Right ventricle myocardium inferior (tissue), 1 donor: ENCODE data around the gene DACH1. TPM values are rescaled to one million over a fixed set of nuclear protein-coding genes. Genes with fewer than 3 reads are reported as not detected.
"Not testable (repeated sequence)": the region's sequence is repeated elsewhere in the genome, so short reads cannot be mapped to it uniquely, and the experiment has no call there.

Experiments
- ATAC-seq: fragments of 200-7000 bp; cut with Tn5 transposase; one replicate; pipeline ENCODE4 v1.9.1; 2020; ENCODE audit warnings: mild to moderate bottlenecking, moderate library complexity
- DNase-seq: peaks from one replicate; pipeline ENCODE4 v3.0.0; 2021; ENCODE audit errors: missing footprints
- intact Hi-C: fragments of 100-400 bp; cut with DNase I; formaldehyde crosslinking; loops from one replicate; pipeline ENCODE4 v1.11.0; 2022
- total RNA-seq: library from RNA; stranded (reverse); fragmentation: NEBNext Ultra II Directional; extraction: Animal tissue kit (Norgen Biotek cat#: 25700); gene quantifications from one replicate; pipeline ENCODE4 v1.2.1, GENCODE V29; 2021
- donor health status: DM: no; HTN: yes; CAD: no; lungs with severe emphysema.

DACH1 gene
- total RNA-seq, 1 donor from 2014 or later: 4.7 TPM

- ATAC-seq: no peak
- DNase-seq: no peak
- intact Hi-C loops: no loop called here
Observed at GRCh38 chr13:71851498-71852409, 15.2 kb downstream of the DACH1 start.

GRCh38 chr13:71842003-71842402 lies 25.0 kb downstream of the DACH1 start:
- DNase-seq (no peak), ATAC-seq (no peak)
- intact Hi-C loops: no loop called here

- intact Hi-C loops: no loop called here
- ATAC-seq: no peak
- no peak for DNase-seq
Observed at GRCh38 chr13:71838842-71839241, 28.2 kb downstream of the DACH1 start.

- DNase-seq, intact Hi-C loops, ATAC-seq: not testable (repeated sequence)
Observed at GRCh38 chr13:71837582-71837981, 29.4 kb downstream of the DACH1 start.

- intact Hi-C loops: no loop called here
- ATAC-seq (no peak), DNase-seq (no peak)
Observed at GRCh38 chr13:71831716-71832115, 35.3 kb downstream of the DACH1 start.

- DNase-seq (no peak), ATAC-seq (no peak)
- intact Hi-C loops: no loop called here
Observed at GRCh38 chr13:71830736-71831135, 36.3 kb downstream of the DACH1 start.

- intact Hi-C loops: no loop called here
- DNase-seq (no peak), ATAC-seq (no peak)
Observed at GRCh38 chr13:71830323-71830722, 36.7 kb downstream of the DACH1 start.

- no peak for ATAC-seq
- intact Hi-C loops: no loop called here
- no peak for DNase-seq
Observed at GRCh38 chr13:71829547-71829946, 37.5 kb downstream of the DACH1 start.

GRCh38 chr13:71828564-71828963 lies 38.4 kb downstream of the DACH1 start:
- intact Hi-C loops: no loop called here
- DNase-seq: no peak
- ATAC-seq: no peak

- no peak for ATAC-seq
- DNase-seq: no peak
- intact Hi-C loops: no loop called here
Observed at GRCh38 chr13:71828117-71828516, 38.9 kb downstream of the DACH1 start.

GRCh38 chr13:71827241-71827640 lies 39.8 kb downstream of the DACH1 start:
- ATAC-seq (no peak), DNase-seq (no peak)
- intact Hi-C loops: no loop called here

- DNase-seq (no peak), ATAC-seq (no peak)
- intact Hi-C loops: no loop called here
Observed at GRCh38 chr13:71820699-71821098, 46.3 kb downstream of the DACH1 start.

- DNase-seq (no peak), ATAC-seq (no peak)
- intact Hi-C loops: no loop called here
Observed at GRCh38 chr13:71817335-71817734, 49.7 kb downstream of the DACH1 start.

GRCh38 chr13:71814806-71815360 lies 52.1 kb downstream of the DACH1 start:
- ATAC-seq (no peak), DNase-seq (no peak)
- intact Hi-C loops: no loop called here

GRCh38 chr13:71813187-71813586 lies 53.8 kb downstream of the DACH1 start:
- ATAC-seq (no peak), DNase-seq (no peak)
- intact Hi-C loops: no loop called here

GRCh38 chr13:71811344-71811743 lies 55.7 kb downstream of the DACH1 start:
- no peak for ATAC-seq
- intact Hi-C loops: no loop called here
- DNase-seq: no peak

GRCh38 chr13:71808708-71809107 lies 58.3 kb downstream of the DACH1 start:
- intact Hi-C loops: no loop called here
- no peak for ATAC-seq
- no peak for DNase-seq

GRCh38 chr13:71806886-71807285 lies 60.1 kb downstream of the DACH1 start:
- intact Hi-C loops: no loop called here
- ATAC-seq (no peak), DNase-seq (no peak)

GRCh38 chr13:71803066-71803465 lies 63.9 kb downstream of the DACH1 start:
- ATAC-seq (no peak), DNase-seq (no peak)
- intact Hi-C loops: no loop called here

GRCh38 chr13:71801781-71802180 lies 65.2 kb downstream of the DACH1 start:
- ATAC-seq (no peak), DNase-seq (no peak)

More at GRCh38 chr13:71801781-71802180, 65.2 kb downstream of the DACH1 start:
- intact Hi-C loops: no loop called here
